ENCODE data around the gene VPS9D1.
A peak's percentile ranks its signal among the peaks of the same experiment; 100 is the strongest.
"Not testable (repeated sequence)": the region's sequence is repeated elsewhere in the genome, so short reads cannot be mapped to it uniquely, and the experiment has no call there.

The VPS9D1 gene

DNA sequence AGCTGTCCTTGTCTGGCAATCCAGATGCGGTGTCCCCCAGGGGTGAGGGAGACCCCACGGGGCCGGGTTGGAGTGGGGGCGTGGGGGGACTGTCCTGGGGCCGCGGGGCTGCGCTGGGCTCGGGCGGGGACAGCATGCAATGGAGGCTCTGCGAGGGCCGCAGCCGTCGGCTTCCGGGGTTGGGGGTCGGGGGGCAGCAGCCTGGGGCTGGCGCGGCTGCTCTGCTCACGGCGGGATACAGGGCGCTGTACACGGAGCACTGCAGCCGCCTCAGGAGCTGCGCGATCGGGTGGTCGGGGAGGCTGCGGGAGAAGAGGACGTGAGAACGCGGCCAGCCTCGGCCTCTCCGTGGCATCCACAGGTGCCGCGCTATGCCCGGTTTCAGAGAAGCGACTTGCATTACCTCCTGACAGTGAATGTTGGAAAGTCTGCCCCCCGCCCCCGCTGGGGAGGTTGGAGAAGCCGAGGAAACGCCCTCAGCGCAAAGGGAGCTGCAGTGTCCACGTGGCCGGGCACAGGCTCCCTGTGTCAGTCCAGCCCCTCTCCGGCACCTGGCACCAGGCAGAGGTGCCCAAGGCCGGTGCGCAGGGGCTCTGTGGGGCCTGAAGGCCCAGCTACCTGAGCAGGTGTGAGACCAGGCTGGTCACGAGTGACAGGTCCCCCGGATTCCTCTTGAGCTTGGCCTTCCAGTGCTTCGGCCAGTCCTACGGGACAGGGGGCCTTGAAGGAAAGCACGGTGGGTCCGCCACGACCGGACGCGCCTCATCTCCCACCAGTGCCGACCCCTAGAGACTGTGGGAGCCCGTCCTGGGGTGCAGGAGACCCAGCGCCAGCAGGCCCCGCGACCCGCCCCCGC, 9.8 kb downstream of the VPS9D1 start:
- no peak for DNase-seq (ENCODE audit: low read depth in 1 of 2, low spot score in 1 of 2)

DNA sequence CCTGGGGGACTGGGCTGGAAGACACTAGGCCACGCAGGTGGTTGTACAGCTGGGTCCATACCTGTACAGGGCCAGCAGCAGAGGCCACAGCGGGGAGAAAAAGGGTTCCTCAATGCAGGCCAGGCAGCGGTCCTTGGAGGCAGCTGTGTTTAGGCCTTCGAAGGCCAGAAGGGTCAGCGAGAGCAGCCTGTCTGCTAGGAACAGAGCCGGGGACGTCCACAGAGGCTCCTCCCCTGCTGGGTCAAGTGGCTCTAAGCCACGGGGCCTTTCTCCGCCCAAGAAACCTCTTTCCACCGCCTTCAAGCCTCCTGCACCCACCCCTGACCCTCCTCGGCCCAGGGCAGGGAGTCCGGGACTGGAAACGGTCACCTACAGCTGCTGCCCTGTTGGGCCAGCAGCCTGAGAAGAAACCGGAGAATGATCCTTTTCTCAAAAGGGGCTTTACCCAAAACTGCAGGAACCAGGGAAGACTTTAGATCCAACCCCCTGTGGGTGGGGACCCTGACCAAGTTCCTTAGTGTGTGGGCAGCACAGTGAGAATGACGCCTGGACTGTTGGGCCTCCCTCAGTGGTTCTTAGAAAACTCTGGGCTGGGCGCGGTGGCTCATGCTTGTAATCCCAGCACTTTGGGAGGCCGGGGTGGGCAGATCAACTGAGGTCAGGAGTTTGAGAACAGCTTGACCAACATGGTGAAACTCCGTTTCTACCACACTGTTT, 10.8 kb downstream of the VPS9D1 start:
- no peak for DNase-seq (ENCODE audit: low read depth in 1 of 2, low spot score in 1 of 2)

DNA sequence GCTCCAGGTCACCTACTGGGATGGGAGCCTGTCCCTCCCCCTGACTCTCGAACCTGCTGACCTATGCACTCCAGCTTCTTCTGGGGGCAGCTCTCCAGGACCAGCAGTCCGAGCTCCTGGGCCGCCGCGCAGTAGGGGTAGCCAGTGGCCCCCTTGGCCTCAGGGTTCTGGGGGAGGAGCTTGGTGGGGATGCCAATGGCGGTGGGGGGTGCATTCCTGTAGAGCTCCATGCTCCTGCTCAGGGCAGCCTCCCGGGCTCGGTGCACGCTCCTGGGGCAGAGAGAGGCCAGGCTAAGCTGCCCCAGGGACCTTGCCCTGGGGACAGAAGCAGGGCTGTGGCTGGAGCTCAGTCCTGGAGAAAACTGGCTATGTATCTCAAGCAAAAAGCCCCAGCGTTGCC, 11.5 kb downstream of the VPS9D1 start:
- DNase-seq (ENCODE audit: low read depth in 1 of 2, low spot score in 1 of 2): no peak

DNA sequence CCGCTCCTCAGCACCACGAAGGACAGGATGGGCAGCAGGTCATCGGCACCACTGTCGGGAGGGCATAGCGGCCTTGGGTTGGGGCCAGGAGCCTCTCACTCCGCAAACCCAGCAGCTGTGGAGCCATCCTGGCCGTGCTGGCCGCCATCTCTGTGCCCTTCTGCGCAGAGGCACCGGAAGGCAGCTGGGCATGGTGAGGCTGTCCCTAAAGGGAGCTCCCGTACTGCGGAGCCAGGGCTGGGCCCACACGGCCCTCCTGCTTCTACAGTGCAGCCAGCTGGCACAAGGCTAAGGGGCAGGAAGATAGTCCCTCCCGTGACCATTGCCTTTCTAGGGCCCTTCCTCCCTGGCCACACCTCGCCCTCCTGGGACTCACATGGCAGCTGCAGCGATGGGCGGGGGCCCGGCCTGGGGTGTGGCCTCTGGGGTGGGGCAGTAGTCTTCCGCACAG, 12.2 kb downstream of the VPS9D1 start:
- no peak for DNase-seq (ENCODE audit: low read depth in 1 of 2, low spot score in 1 of 2)

DNA sequence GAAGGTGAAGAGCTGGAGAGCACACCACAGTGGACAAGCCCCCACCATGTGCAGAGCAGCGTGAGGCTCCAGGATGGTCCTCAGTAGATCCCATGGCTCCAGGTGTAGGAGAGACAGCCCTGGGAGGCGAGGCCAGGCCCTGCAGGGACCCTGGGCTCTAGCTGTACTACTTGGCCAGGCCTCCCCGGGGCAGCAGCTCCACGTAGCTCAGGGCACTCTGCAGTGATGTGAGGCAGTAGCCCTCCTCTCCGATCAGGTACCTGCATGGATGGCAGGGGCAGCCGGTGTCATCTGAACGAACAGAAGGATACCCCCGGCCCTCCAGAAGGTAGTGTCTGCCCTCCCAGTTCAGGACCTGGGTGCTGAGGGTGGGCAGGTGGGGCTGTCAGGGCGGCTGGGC, 13.0 kb downstream of the VPS9D1 start:
- DNase-seq (ENCODE audit: low read depth in 1 of 2, low spot score in 1 of 2): no peak

DNA sequence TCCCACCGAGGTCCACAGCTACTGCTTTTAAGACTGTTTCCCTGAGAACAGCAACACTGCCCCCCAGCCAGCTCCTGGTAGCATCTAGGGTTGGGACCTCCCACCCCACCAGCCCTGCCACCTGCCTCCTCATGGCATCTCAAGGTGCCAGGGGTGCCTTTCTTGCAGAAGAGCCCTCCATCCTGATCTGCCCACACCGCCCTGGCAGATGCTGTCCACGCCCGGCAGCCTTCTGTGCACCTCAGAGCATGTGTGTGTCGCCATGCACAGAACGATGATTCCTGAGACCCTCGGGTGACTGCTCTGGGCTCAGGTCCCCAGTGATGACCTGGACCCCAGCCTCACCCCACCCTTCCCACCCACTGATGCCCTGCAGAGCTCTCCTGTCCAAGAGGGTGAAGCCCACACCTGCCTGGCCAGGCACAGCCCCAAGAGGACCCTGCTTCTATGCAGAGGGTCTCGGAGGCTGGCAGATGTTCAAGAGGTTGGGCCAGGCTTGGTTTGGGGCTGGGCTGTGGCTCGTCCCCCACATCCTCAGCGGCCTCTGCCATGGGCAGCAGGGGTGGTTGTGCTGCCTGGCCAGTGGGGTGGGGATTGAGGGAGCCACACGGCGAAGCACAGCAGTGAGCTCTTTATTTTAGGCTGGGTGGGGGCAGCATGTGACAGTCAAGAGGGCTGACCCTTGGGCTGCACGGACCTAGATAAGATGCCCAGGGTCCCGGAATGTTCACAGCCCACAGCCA, 14.0 kb downstream of the VPS9D1 start:
- no peak for DNase-seq (ENCODE audit: low read depth in 1 of 2, low spot score in 1 of 2)

DNA sequence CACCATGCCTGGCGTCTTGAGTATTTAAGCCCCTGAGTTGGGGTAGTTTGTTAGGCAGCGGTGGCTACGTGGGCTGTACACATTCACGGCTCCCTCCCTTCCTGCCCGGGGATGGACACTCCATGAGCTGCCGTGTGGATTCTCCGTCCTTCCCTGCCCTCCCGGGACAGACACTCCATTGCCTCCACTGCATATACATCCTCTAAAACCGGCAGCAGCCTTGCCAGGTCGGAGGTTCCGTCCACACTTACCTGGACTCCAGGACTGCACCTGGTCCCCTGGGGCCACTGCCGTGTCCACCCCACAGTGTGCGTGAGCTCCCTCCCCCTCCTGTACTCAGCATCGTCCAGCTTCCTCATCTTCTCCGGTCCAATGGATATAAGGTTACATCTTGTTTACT, 15.7 kb downstream of the VPS9D1 start:
- no peak for DNase-seq (ENCODE audit: low read depth in 1 of 2, low spot score in 1 of 2)

DNA sequence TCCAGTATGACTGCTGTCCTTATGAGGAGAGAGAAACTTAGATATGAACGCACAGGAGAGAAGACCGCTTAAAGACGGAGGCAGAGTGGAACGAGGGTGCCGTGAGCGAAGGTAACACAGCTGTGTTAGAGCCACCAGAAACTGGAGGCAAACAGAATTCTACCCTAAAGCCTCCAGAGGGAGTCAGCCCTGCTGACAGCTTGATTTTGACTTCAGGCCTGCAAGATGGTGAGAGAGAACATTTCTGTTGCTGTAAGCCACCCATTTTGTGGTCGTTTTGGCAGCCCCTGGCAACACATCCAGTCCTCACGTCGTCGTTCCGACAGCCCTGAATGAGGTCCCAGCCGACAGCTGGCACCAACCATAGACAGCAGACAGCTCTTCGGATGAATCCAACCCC, 16.4 kb downstream of the VPS9D1 start:
- DNase-seq (ENCODE audit: low read depth in 1 of 2, low spot score in 1 of 2): no peak

DNA sequence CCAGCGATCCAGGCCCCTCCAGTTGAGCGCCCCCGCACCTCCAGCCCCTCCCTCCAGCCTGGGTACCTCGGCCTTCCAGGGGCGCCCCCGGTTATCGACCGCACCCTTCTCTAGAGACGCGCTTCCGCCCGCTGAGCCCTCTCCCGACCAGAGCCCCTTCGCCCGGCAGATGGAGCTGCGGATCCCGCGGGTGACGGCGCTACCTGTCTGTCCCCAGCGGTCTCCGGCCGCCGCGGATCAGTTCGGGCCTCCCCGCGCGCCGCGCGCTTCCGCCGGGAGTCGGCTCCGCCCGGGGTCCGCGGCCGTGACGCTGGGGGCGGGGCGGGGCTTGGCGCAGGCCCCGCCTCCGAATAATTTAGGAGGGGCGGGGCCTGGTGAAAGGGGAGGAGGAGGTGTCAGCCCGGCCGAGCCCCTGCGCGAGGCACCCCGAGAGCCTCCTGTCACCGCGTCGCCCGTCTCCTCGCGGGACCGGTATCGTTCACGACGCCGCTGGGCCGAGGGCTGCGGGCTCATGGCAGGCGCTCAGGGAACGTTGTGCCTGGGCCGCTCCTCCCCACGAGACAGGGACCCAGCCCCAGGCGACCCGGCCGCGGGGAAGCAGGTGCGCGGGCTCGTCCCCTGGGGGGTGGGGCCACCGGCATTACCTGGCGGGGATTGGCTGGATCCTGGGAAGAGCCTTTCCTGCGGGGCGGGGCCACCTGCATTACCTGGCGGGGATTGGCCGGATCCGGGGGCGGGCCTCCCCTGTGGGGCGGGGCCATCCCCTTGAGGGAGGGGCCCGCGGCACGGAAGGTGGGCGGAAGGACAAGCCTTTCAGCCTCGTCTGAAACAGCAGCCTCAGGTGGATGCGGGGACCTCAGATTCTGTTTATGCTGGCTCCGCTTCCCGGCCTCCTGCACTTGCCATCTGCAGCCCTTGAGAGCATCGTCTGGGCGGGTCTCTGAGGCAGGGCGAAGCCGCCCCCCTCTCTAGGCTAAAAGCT, 19.0 kb downstream of the VPS9D1 start, which contains the start of gene SPATA2L:
SPATA2L (minus strand) TSS at position 281 of the 982 bp plus-strand sequence. CDS start 473 bp downstream, outside the sequence.
- DNase-seq (ENCODE audit: low read depth in 1 of 2, low spot score in 1 of 2): peak; percentile 96 to 98

DNA sequence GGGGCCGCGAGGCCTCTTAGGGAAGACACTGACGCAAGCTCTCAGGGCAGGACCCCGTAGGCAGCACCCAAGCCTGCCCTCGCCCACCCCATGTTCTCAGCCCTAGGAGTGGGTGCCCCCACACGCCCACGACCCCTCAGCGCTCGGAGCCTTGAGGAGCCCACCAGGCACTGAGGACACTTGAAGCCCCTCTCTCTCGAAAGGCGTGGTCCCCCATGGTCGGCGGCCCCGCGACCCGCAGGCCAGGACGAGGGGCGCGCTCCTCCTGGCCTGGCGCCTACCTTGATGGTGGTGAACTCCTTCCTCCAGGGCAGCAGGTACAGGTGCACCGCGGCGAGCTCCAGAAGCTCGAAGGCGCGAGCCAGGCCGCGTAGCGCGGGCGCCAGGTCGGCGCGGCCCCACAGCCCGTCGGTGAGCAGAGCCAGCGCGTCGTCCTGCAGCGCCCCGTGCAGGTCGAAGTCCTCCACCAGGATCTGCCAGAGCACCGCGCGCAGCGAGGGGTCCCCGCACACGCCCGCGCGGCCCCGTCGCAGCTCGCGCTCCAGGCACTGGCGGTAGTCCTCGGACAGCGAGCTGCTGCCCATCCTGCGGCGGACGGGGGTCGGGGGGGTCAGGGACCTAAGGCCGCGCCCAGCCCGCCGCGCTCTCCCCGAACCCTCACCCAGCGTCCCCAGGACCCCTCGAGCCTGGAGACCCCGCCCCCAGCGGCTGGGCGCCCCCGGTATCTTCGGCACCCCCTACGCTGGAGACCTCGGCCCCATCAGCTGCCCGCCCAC, 19.9 kb downstream of the VPS9D1 start:
- no peak for DNase-seq (ENCODE audit: low read depth in 1 of 2, low spot score in 1 of 2)

DNA sequence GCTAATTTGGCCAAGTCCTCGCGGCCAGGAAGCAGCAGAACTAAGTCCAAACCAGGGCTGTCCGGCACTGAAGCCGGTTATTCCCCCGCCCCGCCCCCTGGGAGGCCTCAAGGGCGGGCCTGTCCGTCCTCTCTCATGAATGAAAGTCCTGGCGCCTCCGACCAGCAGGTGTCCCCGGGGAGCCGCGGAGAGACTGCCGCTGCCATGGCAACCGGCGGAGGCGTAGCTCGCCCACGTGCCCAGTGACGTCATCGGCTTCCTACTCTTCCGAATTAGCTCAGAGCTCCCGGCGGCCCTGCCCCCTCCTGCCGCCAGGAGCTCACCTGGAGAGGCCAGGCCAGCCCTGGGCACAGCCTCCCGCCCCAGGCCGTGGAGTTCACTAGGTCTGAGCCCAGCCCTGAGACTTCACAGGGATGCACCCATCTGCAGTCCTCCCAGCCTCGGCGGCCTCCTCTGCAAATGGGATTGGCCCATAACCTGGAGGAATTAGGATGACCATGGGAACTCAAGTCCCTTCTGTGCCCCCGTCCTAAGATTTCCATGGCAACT, 20.5 kb downstream of the VPS9D1 start:
- DNase-seq (ENCODE audit: low read depth in 1 of 2, low spot score in 1 of 2): peak; percentile 90 to 96

DNA sequence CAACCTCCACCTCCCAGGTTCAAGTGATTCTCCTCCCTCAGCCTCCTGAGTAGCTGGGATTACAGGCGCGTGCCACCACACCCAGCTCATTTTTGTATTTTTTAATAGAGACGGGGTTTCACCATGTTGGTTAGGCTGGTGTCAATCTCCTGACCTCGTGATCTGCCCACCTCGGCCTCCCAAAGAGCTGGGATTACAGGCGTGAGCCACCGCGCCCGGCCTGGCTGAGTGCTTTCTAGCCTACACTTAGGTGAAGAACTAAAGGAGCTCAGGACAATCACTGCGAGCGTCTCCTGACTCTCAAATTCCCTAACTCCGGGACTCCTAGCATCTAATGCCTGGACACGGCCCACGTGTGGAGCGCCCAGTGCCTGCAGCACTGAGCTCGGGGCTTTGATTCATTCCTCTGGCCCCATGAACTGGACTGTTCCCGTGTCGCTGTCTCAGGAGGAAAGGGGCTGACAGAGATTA, 21.0 kb downstream of the VPS9D1 start:
- not testable (repeated sequence) for DNase-seq (ENCODE audit: low read depth in 1 of 2, low spot score in 1 of 2)

DNA sequence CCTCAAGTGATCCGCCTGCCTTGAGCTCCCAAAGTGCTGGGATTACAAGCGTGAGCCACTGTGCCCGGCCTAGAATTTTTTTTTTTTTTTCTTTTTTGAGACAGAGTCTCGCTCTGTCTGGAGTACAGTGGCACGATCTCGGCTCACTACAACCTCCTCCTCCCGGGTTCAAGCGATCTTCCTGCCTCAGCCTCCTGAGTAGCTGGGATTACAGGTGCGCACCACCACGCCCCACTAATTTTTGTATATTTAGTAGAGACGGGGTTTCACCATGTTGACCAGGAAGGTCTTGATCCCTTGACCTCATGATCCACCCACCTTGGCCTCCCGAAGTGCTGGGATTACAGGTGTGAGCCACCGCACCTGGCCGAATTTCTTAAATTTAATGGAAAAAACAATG, 22.0 kb downstream of the VPS9D1 start:
- not testable (repeated sequence) for DNase-seq (ENCODE audit: low read depth in 1 of 2, low spot score in 1 of 2)

DNA sequence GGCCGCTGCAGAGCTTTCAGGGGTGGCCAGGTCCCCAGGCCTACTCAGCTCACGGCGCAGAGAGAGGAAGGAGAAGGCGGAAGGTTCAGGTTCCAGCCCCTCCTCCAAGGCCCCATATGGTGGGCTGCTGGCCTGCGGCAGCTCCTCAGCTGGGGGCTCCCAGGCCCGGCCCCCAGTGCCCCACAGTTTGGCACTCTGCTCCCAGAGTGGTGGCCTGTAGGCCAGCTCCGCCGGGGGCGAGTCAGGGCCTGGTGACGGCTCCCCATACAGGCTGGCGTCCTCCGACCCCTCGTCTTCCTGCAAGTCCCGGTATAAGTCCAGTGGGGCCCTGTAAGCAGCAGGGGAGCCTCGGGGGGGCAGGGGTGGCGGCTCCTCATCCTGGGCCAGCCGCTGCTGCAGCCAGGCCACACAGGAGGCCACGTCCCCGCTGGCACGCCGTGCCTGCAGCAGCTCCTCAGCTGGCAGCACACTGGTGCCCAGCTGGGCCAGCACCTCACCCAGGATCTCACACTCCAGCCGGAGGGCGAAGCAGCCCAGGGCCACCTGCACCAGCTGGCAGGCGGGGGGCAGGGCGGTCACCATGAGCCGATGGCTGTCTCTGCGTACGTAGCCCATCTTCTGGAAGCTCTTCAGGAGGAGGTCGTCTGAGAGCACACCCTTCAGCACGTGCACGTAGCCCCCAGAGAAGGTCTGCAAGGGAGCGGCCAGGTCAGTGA, 22.9 kb downstream of the VPS9D1 start:
- no peak for DNase-seq (ENCODE audit: low read depth in 1 of 2, low spot score in 1 of 2)

DNA sequence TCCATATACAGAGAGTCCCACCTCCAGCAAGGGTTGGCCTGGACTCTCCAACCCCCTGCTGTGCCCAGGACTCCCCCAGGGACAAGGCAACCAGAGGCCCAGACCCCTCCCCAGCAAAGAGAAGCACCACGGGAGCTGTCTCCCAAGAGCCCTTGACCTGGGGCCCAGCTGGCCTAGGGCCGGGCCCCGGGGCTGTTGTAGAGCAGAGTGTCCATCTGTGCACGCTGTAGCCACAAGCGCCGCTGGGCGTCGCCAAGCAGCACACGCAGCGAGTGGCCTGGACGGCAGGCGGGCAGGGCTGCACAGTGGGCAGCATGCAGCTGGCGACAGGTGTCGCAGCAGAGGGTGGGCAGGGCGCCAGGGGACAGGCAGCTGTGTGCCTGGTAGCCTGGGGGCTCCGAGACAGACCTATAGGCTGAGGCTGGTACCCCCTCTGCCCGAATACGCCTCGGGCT, 23.5 kb downstream of the VPS9D1 start:
- no peak for DNase-seq (ENCODE audit: low read depth in 1 of 2, low spot score in 1 of 2)

DNA sequence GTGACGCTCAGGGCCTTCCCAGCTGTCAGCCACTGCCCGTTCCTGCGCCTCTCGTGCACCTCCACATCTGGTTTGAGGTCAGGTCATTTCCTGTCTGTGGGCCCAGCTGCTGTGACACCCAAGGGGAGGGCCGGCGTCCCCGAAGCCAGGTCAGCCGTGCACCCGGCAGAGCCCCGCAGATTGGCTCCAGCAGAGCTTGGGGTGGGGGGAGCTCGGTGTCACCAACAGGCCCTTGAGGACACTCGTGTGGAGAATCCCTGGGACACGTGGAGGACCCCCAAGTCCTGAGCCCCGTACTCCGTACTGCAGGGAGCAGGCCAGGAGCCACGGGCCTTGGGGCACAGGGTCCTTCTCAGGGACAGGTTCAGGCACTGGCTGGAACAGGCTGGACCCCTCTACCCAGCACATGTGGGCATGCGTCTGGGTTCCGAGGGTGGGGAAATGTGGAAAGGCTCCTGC, 24.0 kb downstream of the VPS9D1 start:
- DNase-seq (ENCODE audit: low read depth in 1 of 2, low spot score in 1 of 2): no peak

DNA sequence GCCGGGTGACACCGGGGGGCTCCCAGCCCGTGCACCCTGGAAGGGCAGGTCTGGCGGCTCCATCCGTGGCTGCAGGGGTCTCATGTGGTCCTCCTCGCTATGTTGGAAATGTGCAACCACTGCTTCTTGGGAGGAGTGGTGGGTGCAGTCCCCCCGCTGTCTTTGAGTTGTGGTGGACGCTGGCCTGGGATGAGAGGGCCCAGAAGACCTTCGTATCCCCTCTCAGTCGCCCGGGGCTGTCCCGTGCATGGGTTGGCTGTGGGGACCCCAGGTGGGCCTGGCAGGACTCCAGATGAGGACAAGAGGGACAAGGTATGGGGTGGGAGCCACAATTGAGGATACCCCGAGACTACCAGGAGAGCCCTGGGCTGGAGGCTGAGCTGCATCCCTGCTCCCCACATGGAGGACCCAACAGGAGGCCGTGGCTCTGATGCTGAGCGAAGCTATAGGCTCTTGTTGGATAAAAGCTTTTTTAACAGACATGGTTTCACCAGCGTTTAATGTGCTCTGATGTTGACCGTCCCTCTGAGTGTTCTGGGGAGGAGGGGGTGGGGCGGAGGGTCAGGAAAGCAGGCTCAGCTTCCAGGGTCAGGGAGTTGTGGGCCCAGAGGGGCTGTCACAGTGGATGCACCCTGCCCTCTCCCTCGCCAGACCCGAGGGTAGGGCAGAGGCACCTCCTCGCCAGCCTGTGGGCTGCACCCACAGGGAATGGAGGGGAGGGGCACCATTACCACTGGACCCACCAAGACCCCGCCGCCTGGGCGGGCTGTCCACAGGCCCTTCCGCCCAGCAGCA, 24.6 kb downstream of the VPS9D1 start:
- DNase-seq (ENCODE audit: low read depth in 1 of 2, low spot score in 1 of 2): no peak
